Measurements from ENCODE around the gene ITGAL. TPM values are rescaled to one million over a fixed set of nuclear protein-coding genes. Genes with fewer than 3 reads are reported as not detected.

The ITGAL gene
- total and polyA plus RNA-seq, 2 of the 13 experiments (the other 11 are each of a cell fraction or from before 2014, with no cell fraction given): 0.86 to 1.2 TPM

- TF ChIP-seq KIAA2018 (CRISPR knock-in tag; IDR thresholded peaks at IDR 0.05; ENCODE audit: borderline replicate concordance) (no peak), TRAFD1 (CRISPR knock-in tag; IDR thresholded peaks at IDR 0.05; ENCODE audit: borderline replicate concordance) (peak; percentile 30; the same call in 1 of the 2 replicates), ZNF879 (CRISPR knock-in tag; IDR thresholded peaks at IDR 0.05) (no peak), ZNF24 (IDR thresholded peaks at IDR 0.05) (no peak), ZNF589 (CRISPR knock-in tag; conservative IDR thresholded peaks at IDR 0.05) (no peak), KLF6 (CRISPR knock-in tag; IDR thresholded peaks at IDR 0.05) (0 out of 2 replicates have a peak, but pooled peaks have one; percentile 49), NFE2 (CRISPR knock-in tag; IDR thresholded peaks at IDR 0.05) (no peak), NFYB (CRISPR knock-in tag; IDR thresholded peaks at IDR 0.05) (no peak), SOX13 (IDR thresholded peaks at IDR 0.05) (no peak), SOX13 (CRISPR knock-in tag; conservative IDR thresholded peaks at IDR 0.05 in 1 of 2, IDR thresholded peaks at IDR 0.05 in 1 of 2) (no peak; a peak in 1 of 4 replicates), MAZ (IDR thresholded peaks at IDR 0.05; ENCODE audit: borderline replicate concordance, low read depth, low read length) (no peak), MAZ (CRISPR knock-in tag; IDR thresholded peaks at IDR 0.05; ENCODE audit: low read depth) (0 out of 2 replicates have a peak, but pooled peaks have one; percentile 16), FOXC1 (CRISPR knock-in tag; IDR thresholded peaks at IDR 0.05; ENCODE audit: borderline replicate concordance) (peak; percentile 11), CENPT (CRISPR knock-in tag; IDR thresholded peaks at IDR 0.05; ENCODE audit: low read depth) (peak; percentile 30; the same call in 1 of the 2 replicates)
- TF ChIP-seq, protein P1, sequence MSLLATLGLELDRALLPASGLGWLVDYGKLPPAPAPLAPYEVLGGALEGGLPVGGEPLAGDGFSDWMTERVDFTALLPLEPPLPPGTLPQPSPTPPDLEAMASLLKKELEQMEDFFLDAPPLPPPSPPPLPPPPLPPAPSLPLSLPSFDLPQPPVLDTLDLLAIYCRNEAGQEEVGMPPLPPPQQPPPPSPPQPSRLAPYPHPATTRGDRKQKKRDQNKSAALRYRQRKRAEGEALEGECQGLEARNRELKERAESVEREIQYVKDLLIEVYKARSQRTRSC (CRISPR knock-in tag; IDR thresholded peaks at IDR 0.05; ENCODE audit: low read depth): 0 out of 2 replicates have a peak, but pooled peaks have one; percentile 61
- TF ChIP-seq, protein P2, sequence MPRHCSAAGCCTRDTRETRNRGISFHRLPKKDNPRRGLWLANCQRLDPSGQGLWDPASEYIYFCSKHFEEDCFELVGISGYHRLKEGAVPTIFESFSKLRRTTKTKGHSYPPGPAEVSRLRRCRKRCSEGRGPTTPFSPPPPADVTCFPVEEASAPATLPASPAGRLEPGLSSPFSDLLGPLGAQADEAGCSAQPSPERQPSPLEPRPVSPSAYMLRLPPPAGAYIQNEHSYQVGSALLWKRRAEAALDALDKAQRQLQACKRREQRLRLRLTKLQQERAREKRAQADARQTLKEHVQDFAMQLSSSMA (CRISPR knock-in tag; IDR thresholded peaks at IDR 0.05): no peak
These were observed 49.5 kb downstream of the ITGAL start (continued) for GRCh38 chr16:30521873-30522641.
